H1 (cell line): Measurements from ENCODE around the gene VSTM4. TPM values are rescaled to one million over a fixed set of nuclear protein-coding genes. Genes with fewer than 3 reads are reported as not detected.

Source experiments
- ATF2 ChIP-seq: IDR thresholded peaks from 2 replicates; pipeline ENCODE4 v1.6.1; 2012; ENCODE audit warnings: low read length, inconsistent platforms
- CTCF ChIP-seq, 3 experiments: IDR thresholded peaks; 1 replicate in 2 of 3; 2 replicates in 1 of 3; pipeline versions ENCODE4 v1.5.1 to v1.6.1; 2011; ENCODE audit warnings: low read length in 3 of 3, mild to moderate bottlenecking in 3 of 3, inconsistent platforms in 2 of 3, low read depth in 1 of 3, moderate library complexity in 1 of 3; ENCODE audit not compliant: insufficient read depth in 1 of 3; ENCODE audit errors: control extremely low read depth in 1 of 3
- SIRT6 ChIP-seq: IDR thresholded peaks from one replicate; pipeline ENCODE4 v1.7.1; 2012; ENCODE audit warnings: low read length, inconsistent platforms
- TAF1 ChIP-seq: IDR thresholded peaks from 2 replicates; pipeline ENCODE4 v1.6.1; 2011; ENCODE audit warnings: mild to moderate bottlenecking, low read depth, low read length
- TEAD4 ChIP-seq: IDR thresholded peaks from 2 replicates; pipeline ENCODE4 v1.6.1; 2012; ENCODE audit warnings: low read depth, low read length, inconsistent platforms, mixed read lengths
- polyA plus RNA-seq, 7 experiments: library from polyadenylated mRNA; depleted of rRNA in 3 of 7; stranded (reverse) in 5 of 7; unstranded in 2 of 7; fragments of >200 nt in 5 of 7; fragments of 200-250 nt in 2 of 7; gene quantifications; 1 replicate in 5 of 7; 2 replicates in 1 of 7; 4 replicates in 1 of 7; pipeline versions ENCODE4 v1.2.1 to v1.2.3, GENCODE V29; 2011 to 2013; ENCODE audit warnings: missing spikeins in 2 of 7, mixed read lengths in 2 of 7
- total RNA-seq: library from RNA; stranded (reverse); fragmentation: NEBNext Ultra II Directional; extraction: Animal tissue kit (Norgen Biotek cat#: 25700); gene quantifications from 2 replicates; pipeline ENCODE4 v1.2.1, GENCODE V29; 2021

The VSTM4 gene
- total and polyA plus RNA-seq, 2 of the 8 experiments (the other 6 are each of a cell fraction or from before 2014, with no cell fraction given), result 0.48 to 0.73 TPM

- no peak for TF ChIP-seq ATF2
- TF ChIP-seq SIRT6, result no peak
- no peak for TF ChIP-seq TAF1
- TF ChIP-seq CTCF (IDR thresholded peaks at IDR 0.05; ENCODE audit: control extremely low read depth in 1 of 3, insufficient read depth in 1 of 3, low read depth in 1 of 3, low read length in 3 of 3), result no peak
- no peak for TF ChIP-seq TEAD4
Observed at GRCh38 chr10:49157229-49157628, 41.9 kb upstream of the VSTM4 start (continued).
